ENCODE data around the gene SNX10. TPM values are rescaled to one million over a fixed set of nuclear protein-coding genes. Genes with fewer than 3 reads are reported as not detected.

The SNX10 gene
- total RNA-seq, 1 experiment from 2014 or later: 7.9 TPM

- Histone ChIP-seq H3F3A (ENCODE audit: low read length, unreplicated experiment) (no peaks in the 10 kb centered on the region), H3K4me1 (ENCODE audit: insufficient read depth, low read length) (peaks cover 29% of the 10 kb centered on the region), H2AFZ (ENCODE audit: low read length) (no peak overlapping the region)
Observed at GRCh38 chr7:26306790-26307189, 15.1 kb downstream of the SNX10 start.

GRCh38 chr7:26307226-26307625, 15.6 kb downstream of the SNX10 start:
- Histone ChIP-seq H3F3A (ENCODE audit: low read length, unreplicated experiment) (no peaks in the 10 kb centered on the region), H3K4me2 (ENCODE audit: low read length) (peak overlapping the region; percentile 7; the same call in 1 of the 2 replicates), H3K36me3 (ENCODE audit: low read depth, low read length) (no peaks in the 10 kb centered on the region), H2AFZ (ENCODE audit: low read length) (no peak overlapping the region), H3K4me3 (ENCODE audit: low read length) (no peak overlapping the region), H3K9ac (ENCODE audit: low read length) (no peak overlapping the region), H3K79me2 (ENCODE audit: low read length) (no peaks in the 10 kb centered on the region), H3K9me3 (ENCODE audit: low read length) (no peaks in the 10 kb centered on the region), H3K27ac (ENCODE audit: low read length) (peak overlapping the region; percentile 47), H3K9me2 (replicated peaks; ENCODE audit: low read length) (no peaks in the 10 kb centered on the region), H3K27me3 (ENCODE audit: low read length) (no peaks in the 10 kb centered on the region), H3K4me1 (ENCODE audit: insufficient read depth, low read length) (peaks cover 32% of the 10 kb centered on the region), H4K20me1 (ENCODE audit: low read length) (no peaks in the 10 kb centered on the region)
- ATAC-seq: peak; percentile 79
- intact Hi-C loops (cut with micrococcal nuclease): no loop called here
- TF ChIP-seq CTCF (conservative IDR thresholded peaks at IDR 0.05; ENCODE audit: low read depth, low read length) (no peak), EZH2 (IDR thresholded peaks at IDR 0.05; ENCODE audit: low read length, unreplicated experiment) (no peak), EZH2phosphoT487 (IDR thresholded peaks at IDR 0.05; ENCODE audit: borderline replicate concordance, low read length) (no peak)
- ChIA-PET CTCF (interaction anchor here (0.6 kb wide), 2 partner anchors 103 to 361 kb away, joined by 3 to 4 read pairs; no protein-coding TSS in a partner anchor), POLR2A (ENCODE audit: unreplicated experiment) (interaction anchor here (0.6 kb wide), 1 partner anchor 365 kb away, joined by 4 read pairs; no protein-coding TSS in a partner anchor)
- no TSS peak for BruUV-seq (replicated peaks)
- DNase-seq: peak; percentile 61

More at GRCh38 chr7:26306790-26307189, 15.1 kb downstream of the SNX10 start:
- no peaks in the 10 kb centered on the region for H3K9me3 ChIP-seq (ENCODE audit: low read length)
- peak overlapping the region; percentile 7; the same call in 1 of the 2 replicates for H3K4me2 ChIP-seq (ENCODE audit: low read length)
- POLR2A ChIA-PET (ENCODE audit: unreplicated experiment): interaction anchor here (0.6 kb wide), 1 partner anchor 366 kb away, joined by 4 read pairs; no protein-coding TSS in a partner anchor
- H4K20me1 ChIP-seq (ENCODE audit: low read length): no peaks in the 10 kb centered on the region
- ATAC-seq: no peak
- CTCF ChIA-PET: interaction anchor here (0.6 kb wide), 2 partner anchors 102 to 361 kb away, joined by 3 to 4 read pairs; no protein-coding TSS in a partner anchor
- no peak overlapping the region for H3K9ac ChIP-seq (ENCODE audit: low read length)
- DNase-seq: no peak
- no peaks in the 10 kb centered on the region for H3K36me3 ChIP-seq (ENCODE audit: low read depth, low read length)
- no peak for TF ChIP-seq EZH2 (IDR thresholded peaks at IDR 0.05; ENCODE audit: low read length, unreplicated experiment)
- no peak for TF ChIP-seq CTCF (conservative IDR thresholded peaks at IDR 0.05; ENCODE audit: low read depth, low read length)
- no peak for TF ChIP-seq EZH2phosphoT487 (IDR thresholded peaks at IDR 0.05; ENCODE audit: borderline replicate concordance, low read length)
- no peak overlapping the region for H3K4me3 ChIP-seq (ENCODE audit: low read length)
- peak overlapping the region; percentile 47 for H3K27ac ChIP-seq (ENCODE audit: low read length)
- H3K27me3 ChIP-seq (ENCODE audit: low read length): no peaks in the 10 kb centered on the region
- no peaks in the 10 kb centered on the region for H3K9me2 ChIP-seq (replicated peaks; ENCODE audit: low read length)
- H3K79me2 ChIP-seq (ENCODE audit: low read length): no peaks in the 10 kb centered on the region
- intact Hi-C loops (cut with micrococcal nuclease): no loop called here
- no TSS peak for BruUV-seq (replicated peaks)

GRCh38 chr7:26307791-26308190, 16.1 kb downstream of the SNX10 start:
- Histone ChIP-seq H3K79me2 (ENCODE audit: low read length) (no peaks in the 10 kb centered on the region), H3K4me1 (ENCODE audit: insufficient read depth, low read length) (peaks cover 32% of the 10 kb centered on the region), H3K9me2 (replicated peaks; ENCODE audit: low read length) (no peaks in the 10 kb centered on the region), H2AFZ (ENCODE audit: low read length) (no peak overlapping the region), H3K27ac (ENCODE audit: low read length) (peak overlapping the region; percentile 47; the same call in 1 of the 2 replicates), H3K36me3 (ENCODE audit: low read depth, low read length) (no peaks in the 10 kb centered on the region), H3K4me3 (ENCODE audit: low read length) (no peak overlapping the region), H3K4me2 (ENCODE audit: low read length) (peak overlapping the region; percentile 7; the same call in 1 of the 2 replicates), H4K20me1 (ENCODE audit: low read length) (no peaks in the 10 kb centered on the region), H3F3A (ENCODE audit: low read length, unreplicated experiment) (no peaks in the 10 kb centered on the region), H3K9ac (ENCODE audit: low read length) (no peak overlapping the region), H3K9me3 (ENCODE audit: low read length) (no peaks in the 10 kb centered on the region), H3K27me3 (ENCODE audit: low read length) (no peaks in the 10 kb centered on the region)
- ChIA-PET POLR2A (ENCODE audit: unreplicated experiment) (no interaction called here), CTCF (no interaction called here)
- intact Hi-C loops (cut with micrococcal nuclease): no loop called here
- DNase-seq (no peak), ATAC-seq (no peak)
- TF ChIP-seq EZH2 (IDR thresholded peaks at IDR 0.05; ENCODE audit: low read length, unreplicated experiment): no peak
- TF ChIP-seq EZH2phosphoT487 (IDR thresholded peaks at IDR 0.05; ENCODE audit: borderline replicate concordance, low read length): no peak
- no peak for TF ChIP-seq CTCF (conservative IDR thresholded peaks at IDR 0.05; ENCODE audit: low read depth, low read length)
- BruUV-seq (replicated peaks): no TSS peak

Data from PC-3 (cell line).